ENCODE measurements around the gene FURIN.

Gene FURIN

GRCh38 chr15:90881181-90881977 is 13.0 kb downstream of the FURIN start:
- peaks cover 34% of the 10 kb centered on the region for H3K4me1 ChIP-seq (ENCODE audit: control insufficient read depth, insufficient read depth, low read length)
- no peak overlapping the region for H3K9ac ChIP-seq (ENCODE audit: low read length)
- H3K9me3 ChIP-seq (ENCODE audit: control insufficient read depth, low read length): no peaks in the 10 kb centered on the region
- no peaks in the 10 kb centered on the region for H3K27me3 ChIP-seq (ENCODE audit: control insufficient read depth, insufficient read depth, low read length)
- H3K4me3 ChIP-seq (ENCODE audit: low read length): no peak overlapping the region
- peaks cover 29% of the 10 kb centered on the region for H3K36me3 ChIP-seq (ENCODE audit: control insufficient read depth, insufficient read depth, low read length)

- Histone ChIP-seq H3K9me3 (ENCODE audit: control insufficient read depth, low read length) (no peaks in the 10 kb centered on the region), H3K4me1 (ENCODE audit: control insufficient read depth, insufficient read depth, low read length) (peaks cover 34% of the 10 kb centered on the region), H3K27me3 (ENCODE audit: control insufficient read depth, insufficient read depth, low read length) (no peaks in the 10 kb centered on the region), H3K4me3 (ENCODE audit: low read length) (no peak overlapping the region), H3K36me3 (ENCODE audit: control insufficient read depth, insufficient read depth, low read length) (peaks cover 21% of the 10 kb centered on the region), H3K9ac (ENCODE audit: low read length) (no peak overlapping the region)
These were observed 13.8 kb downstream of the FURIN start for GRCh38 chr15:90881978-90882721.

GRCh38 chr15:90882781-90883525 is 14.6 kb downstream of the FURIN start:
- no peaks in the 10 kb centered on the region for H3K27me3 ChIP-seq (ENCODE audit: control insufficient read depth, insufficient read depth, low read length)
- H3K4me3 ChIP-seq (ENCODE audit: low read length): no peak overlapping the region
- peak overlapping the region; percentile 88 for H3K9ac ChIP-seq (ENCODE audit: low read length)
- H3K36me3 ChIP-seq (ENCODE audit: control insufficient read depth, insufficient read depth, low read length): peaks cover 21% of the 10 kb centered on the region
- H3K4me1 ChIP-seq (ENCODE audit: control insufficient read depth, insufficient read depth, low read length): peaks cover 34% of the 10 kb centered on the region
- H3K9me3 ChIP-seq (ENCODE audit: control insufficient read depth, low read length): no peaks in the 10 kb centered on the region

GRCh38 chr15:90883526-90883975 is 15.2 kb downstream of the FURIN start:
- Histone ChIP-seq H3K4me3 (ENCODE audit: low read length) (no peak overlapping the region), H3K27me3 (ENCODE audit: control insufficient read depth, insufficient read depth, low read length) (no peaks in the 10 kb centered on the region), H3K4me1 (ENCODE audit: control insufficient read depth, insufficient read depth, low read length) (peaks cover 34% of the 10 kb centered on the region), H3K9ac (ENCODE audit: low read length) (peak overlapping the region; percentile 88), H3K36me3 (ENCODE audit: control insufficient read depth, insufficient read depth, low read length) (peaks cover 21% of the 10 kb centered on the region), H3K9me3 (ENCODE audit: control insufficient read depth, low read length) (no peaks in the 10 kb centered on the region)

GRCh38 chr15:90883976-90884718 is 15.8 kb downstream of the FURIN start, which contains the start of gene FES:
Gene FES (plus strand): TSS chr15:90884504. CDS start chr15:90885046, 542 bp downstream.
- no peak within 1 kb of the TSS for H3K4me3 ChIP-seq (ENCODE audit: low read length)
- no peaks in the 10 kb centered on the region for H3K9me3 ChIP-seq (ENCODE audit: control insufficient read depth, low read length)
- no peaks in the 10 kb centered on the region for H3K27me3 ChIP-seq (ENCODE audit: control insufficient read depth, insufficient read depth, low read length)
- peaks cover 15% of the 10 kb centered on the region for H3K36me3 ChIP-seq (ENCODE audit: control insufficient read depth, insufficient read depth, low read length)
- H3K4me1 ChIP-seq (ENCODE audit: control insufficient read depth, insufficient read depth, low read length): peaks cover 34% of the 10 kb centered on the region
- peak within 1 kb of the TSS; percentile 88 for H3K9ac ChIP-seq (ENCODE audit: low read length)

- Histone ChIP-seq H3K36me3 (ENCODE audit: control insufficient read depth, insufficient read depth, low read length) (peaks cover 8% of the 10 kb centered on the region), H3K9ac (ENCODE audit: low read length) (peak overlapping the region; percentile 88), H3K27me3 (ENCODE audit: control insufficient read depth, insufficient read depth, low read length) (no peaks in the 10 kb centered on the region), H3K9me3 (ENCODE audit: control insufficient read depth, low read length) (no peaks in the 10 kb centered on the region), H3K4me3 (ENCODE audit: low read length) (no peak overlapping the region), H3K4me1 (ENCODE audit: control insufficient read depth, insufficient read depth, low read length) (peaks cover 34% of the 10 kb centered on the region)
These were observed 16.5 kb downstream of the FURIN start for GRCh38 chr15:90884719-90885431.

GRCh38 chr15:90885432-90886290 is 17.3 kb downstream of the FURIN start:
- Histone ChIP-seq H3K27me3 (ENCODE audit: control insufficient read depth, insufficient read depth, low read length) (no peaks in the 10 kb centered on the region), H3K9me3 (ENCODE audit: control insufficient read depth, low read length) (no peaks in the 10 kb centered on the region), H3K4me3 (ENCODE audit: low read length) (no peak overlapping the region), H3K9ac (ENCODE audit: low read length) (peak overlapping the region; percentile 88), H3K36me3 (ENCODE audit: control insufficient read depth, insufficient read depth, low read length) (peaks cover 8% of the 10 kb centered on the region), H3K4me1 (ENCODE audit: control insufficient read depth, insufficient read depth, low read length) (peaks cover 34% of the 10 kb centered on the region)

- peaks cover 8% of the 10 kb centered on the region for H3K36me3 ChIP-seq (ENCODE audit: control insufficient read depth, insufficient read depth, low read length)
- H3K4me1 ChIP-seq (ENCODE audit: control insufficient read depth, insufficient read depth, low read length): peaks cover 34% of the 10 kb centered on the region
- H3K27me3 ChIP-seq (ENCODE audit: control insufficient read depth, insufficient read depth, low read length): no peaks in the 10 kb centered on the region
- no peak overlapping the region for H3K9ac ChIP-seq (ENCODE audit: low read length)
- H3K4me3 ChIP-seq (ENCODE audit: low read length): no peak overlapping the region
- no peaks in the 10 kb centered on the region for H3K9me3 ChIP-seq (ENCODE audit: control insufficient read depth, low read length)
These were observed 17.9 kb downstream of the FURIN start for GRCh38 chr15:90886291-90886614.

GRCh38 chr15:90887037-90887481 is 18.7 kb downstream of the FURIN start:
- no peaks in the 10 kb centered on the region for H3K9me3 ChIP-seq (ENCODE audit: control insufficient read depth, low read length)
- H3K4me3 ChIP-seq (ENCODE audit: low read length): no peak overlapping the region
- H3K9ac ChIP-seq (ENCODE audit: low read length): no peak overlapping the region
- peaks cover 4% of the 10 kb centered on the region for H3K36me3 ChIP-seq (ENCODE audit: control insufficient read depth, insufficient read depth, low read length)
- H3K27me3 ChIP-seq (ENCODE audit: control insufficient read depth, insufficient read depth, low read length): no peaks in the 10 kb centered on the region
- peaks cover 34% of the 10 kb centered on the region for H3K4me1 ChIP-seq (ENCODE audit: control insufficient read depth, insufficient read depth, low read length)

GRCh38 chr15:90889313-90889730 is 20.9 kb downstream of the FURIN start:
- H3K9ac ChIP-seq (ENCODE audit: low read length): no peak overlapping the region
- no peaks in the 10 kb centered on the region for H3K36me3 ChIP-seq (ENCODE audit: control insufficient read depth, insufficient read depth, low read length)
- H3K4me3 ChIP-seq (ENCODE audit: low read length): no peak overlapping the region
- no peaks in the 10 kb centered on the region for H3K9me3 ChIP-seq (ENCODE audit: control insufficient read depth, low read length)
- peaks cover 20% of the 10 kb centered on the region for H3K4me1 ChIP-seq (ENCODE audit: control insufficient read depth, insufficient read depth, low read length)
- no peaks in the 10 kb centered on the region for H3K27me3 ChIP-seq (ENCODE audit: control insufficient read depth, insufficient read depth, low read length)

Measured in mucosa of stomach (tissue), 1 donor.